ENCODE measurements around the gene FOSL2. TPM values are rescaled to one million over a fixed set of nuclear protein-coding genes. Genes with fewer than 3 reads are reported as not detected.

The FOSL2 gene
- total and polyA plus RNA-seq, 4 experiments from 2014 or later, result 4.7 to 6.7 (median 5.8) TPM

- intact Hi-C loops (cut with micrococcal nuclease), result no loop called here
- Mint-ChIP-seq H3K36me3 (peaks cover 10 to 49% of the 10 kb centered on the region in 2 donors), H3K4me1 (peaks cover 31 to 87% (median 59%) of the 10 kb centered on the region in 4 donors), H3K27me3 (no peaks in the 10 kb centered on the region), H3K4me3 (peak overlapping the region in 2 of 8 donors; percentile 34 to 37), H3K27ac (peak overlapping the region in 6 of 7 donors; percentile 25 to 85 (median 62)), H3K9me3 (peaks cover 0 to 4% (median 0%) of the 10 kb centered on the region in 8 donors)
- no peaks in the 10 kb centered on the region for H3K9me3 ChIP-seq (ENCODE audit: control insufficient read depth in 1 of 2, low read length in 2 of 2)
- DNase-seq, result peak in 1 of 5 donors; percentile 42
- CTCF ChIA-PET (ENCODE audit: partially characterized antibody), result interaction anchor here (1.9 to 2.3 kb wide), 2 partner anchors 10 to 12 kb away, joined by 6 to 7 read pairs; no protein-coding TSS in a partner anchor
- H3K4me3 ChIP-seq (ENCODE audit: low read length in 2 of 2), result no peak overlapping the region
- no peaks in the 10 kb centered on the region for H3K27me3 ChIP-seq (ENCODE audit: insufficient read depth, low read length)
- H3K36me3 ChIP-seq (ENCODE audit: insufficient read depth, low read length), result peaks cover 17% of the 10 kb centered on the region
- peaks cover 48% of the 10 kb centered on the region for H3K4me1 ChIP-seq (ENCODE audit: insufficient read depth, low read length)
- H3K27ac ChIP-seq (ENCODE audit: low read depth, low read length), result no peak overlapping the region
- POLR2A ChIA-PET (ENCODE audit: partially characterized antibody), result interaction anchor here (1.2 to 10.9 kb wide), 2 partner anchors 12 to 20 kb away, joined by 4 to 115 read pairs; partner anchors contain the start of gene FOSL2
Measured at GRCh38 chr2:28403370-28403956, 10.8 kb downstream of the FOSL2 start.

DNA sequence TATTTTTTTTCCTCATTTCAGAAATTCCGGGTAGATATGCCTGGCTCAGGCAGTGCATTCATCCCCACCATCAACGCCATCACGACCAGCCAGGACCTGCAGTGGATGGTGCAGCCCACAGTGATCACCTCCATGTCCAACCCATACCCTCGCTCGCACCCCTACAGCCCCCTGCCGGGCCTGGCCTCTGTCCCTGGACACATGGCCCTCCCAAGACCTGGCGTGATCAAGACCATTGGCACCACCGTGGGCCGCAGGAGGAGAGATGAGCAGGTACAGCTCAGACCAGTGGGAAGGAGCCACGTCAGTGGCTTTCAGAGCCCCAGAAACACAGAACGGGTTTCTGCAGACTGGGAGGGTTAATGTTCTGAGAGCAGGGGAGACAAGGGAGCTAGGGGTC lies 11.4 kb downstream of the FOSL2 start:
- no peak for DNase-seq
- H3K9me3 Mint-ChIP-seq, result peaks cover 0 to 4% (median 0%) of the 10 kb centered on the region in 8 donors
- H3K27ac Mint-ChIP-seq, result peak overlapping the region in 5 of 7 donors; percentile 4 to 85 (median 57)
- ChIA-PET POLR2A (ENCODE audit: partially characterized antibody) (interaction anchor here (1.2 to 10.9 kb wide), 2 partner anchors 12 to 19 kb away, joined by 4 to 115 read pairs; partner anchors contain the start of gene FOSL2), CTCF (ENCODE audit: partially characterized antibody) (interaction anchor here (1.9 to 2.3 kb wide), 2 partner anchors 11 to 13 kb away, joined by 6 to 7 read pairs; no protein-coding TSS in a partner anchor)
- Histone ChIP-seq H3K36me3 (ENCODE audit: insufficient read depth, low read length) (peaks cover 17% of the 10 kb centered on the region), H3K4me1 (ENCODE audit: insufficient read depth, low read length) (peaks cover 54% of the 10 kb centered on the region), H3K27me3 (ENCODE audit: insufficient read depth, low read length) (no peaks in the 10 kb centered on the region), H3K9me3 (ENCODE audit: control insufficient read depth in 1 of 2, low read length in 2 of 2) (no peaks in the 10 kb centered on the region), H3K4me3 (ENCODE audit: low read length in 2 of 2) (no peak overlapping the region), H3K27ac (ENCODE audit: low read depth, low read length) (no peak overlapping the region)
- no peaks in the 10 kb centered on the region for H3K27me3 Mint-ChIP-seq
- peak overlapping the region in 1 of 8 donors; percentile 37 for H3K4me3 Mint-ChIP-seq
- peaks cover 37 to 88% (median 65%) of the 10 kb centered on the region in 4 donors for H3K4me1 Mint-ChIP-seq
- intact Hi-C loops (cut with micrococcal nuclease), result no loop called here
- H3K36me3 Mint-ChIP-seq, result peaks cover 10 to 55% of the 10 kb centered on the region in 2 donors

DNA sequence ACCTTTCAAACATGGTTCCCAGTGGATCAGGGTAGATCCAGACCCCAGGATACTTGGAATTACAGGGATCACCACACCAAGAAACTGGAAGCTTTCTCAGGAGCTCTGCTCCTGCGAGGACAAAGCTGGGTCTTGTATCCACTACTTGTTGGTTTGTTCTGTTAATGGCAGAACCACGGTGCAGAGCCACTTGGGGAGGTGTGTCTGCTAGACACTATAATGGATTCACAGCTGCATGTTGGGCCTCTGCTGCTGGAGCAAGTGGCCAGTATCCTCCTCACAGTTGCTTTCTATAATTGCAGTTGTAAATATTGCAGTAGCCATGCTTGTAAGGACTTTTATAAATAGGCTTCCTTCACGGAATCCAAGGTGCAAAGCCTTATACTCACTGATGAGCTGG lies 12.9 kb downstream of the FOSL2 start:
- no peaks in the 10 kb centered on the region for H3K27me3 ChIP-seq (ENCODE audit: insufficient read depth, low read length)
- H3K4me1 ChIP-seq (ENCODE audit: insufficient read depth, low read length), result peaks cover 69% of the 10 kb centered on the region
- H3K36me3 ChIP-seq (ENCODE audit: insufficient read depth, low read length), result peaks cover 17% of the 10 kb centered on the region
- DNase-seq, result no peak
- ChIA-PET CTCF (ENCODE audit: partially characterized antibody) (interaction anchor here (1.7 kb wide), 1 partner anchor 9 kb away, joined by 4 read pairs; no protein-coding TSS in a partner anchor), POLR2A (ENCODE audit: partially characterized antibody) (interaction anchor here (1.0 to 10.9 kb wide), 2 partner anchors 11 to 14 kb away, joined by 3 to 115 read pairs; partner anchors contain the start of gene FOSL2)
- H3K27me3 Mint-ChIP-seq, result no peaks in the 10 kb centered on the region
- no peak overlapping the region for H3K27ac ChIP-seq (ENCODE audit: low read depth, low read length)
- peaks cover 46 to 88% (median 73%) of the 10 kb centered on the region in 4 donors for H3K4me1 Mint-ChIP-seq
- H3K9me3 Mint-ChIP-seq, result peaks cover 0 to 3% (median 0%) of the 10 kb centered on the region in 8 donors
- H3K36me3 Mint-ChIP-seq, result peaks cover 10 to 64% of the 10 kb centered on the region in 2 donors
- H3K4me3 Mint-ChIP-seq, result no peak overlapping the region
- intact Hi-C loops (cut with micrococcal nuclease), result no loop called here
- no peaks in the 10 kb centered on the region for H3K9me3 ChIP-seq (ENCODE audit: control insufficient read depth in 1 of 2, low read length in 2 of 2)
- H3K27ac Mint-ChIP-seq, result peak overlapping the region in 3 of 7 donors; percentile 12 to 96 (median 43)
- H3K4me3 ChIP-seq (ENCODE audit: low read length in 2 of 2), result no peak overlapping the region

GRCh38 chr2:28406276-28407096 lies 13.8 kb downstream of the FOSL2 start:
- intact Hi-C loops (cut with micrococcal nuclease), result no loop called here
- H3K4me1 ChIP-seq (ENCODE audit: insufficient read depth, low read length), result peaks cover 78% of the 10 kb centered on the region
- Mint-ChIP-seq H3K27ac (peak overlapping the region; percentile 87 to 100 (median 96)), H3K4me3 (peak overlapping the region; percentile 2 to 73 (median 54)), H3K27me3 (no peaks in the 10 kb centered on the region), H3K4me1 (peaks cover 53 to 91% (median 76%) of the 10 kb centered on the region in 4 donors), H3K9me3 (peaks cover 0 to 3% (median 0%) of the 10 kb centered on the region in 8 donors), H3K36me3 (peaks cover 9 to 72% of the 10 kb centered on the region in 2 donors)
- no peak overlapping the region for H3K4me3 ChIP-seq (ENCODE audit: low read length in 2 of 2)
- no peaks in the 10 kb centered on the region for H3K27me3 ChIP-seq (ENCODE audit: insufficient read depth, low read length)
- ChIA-PET POLR2A (ENCODE audit: partially characterized antibody) (interaction anchor here (0.5 to 10.9 kb wide), 4 partner anchors 12 to 22 kb away, joined by 3 to 115 read pairs (median 6); partner anchors contain the start of gene FOSL2), CTCF (ENCODE audit: partially characterized antibody) (interaction anchor here (1.7 kb wide), 1 partner anchor 10 kb away, joined by 4 read pairs; no protein-coding TSS in a partner anchor)
- peak; percentile 70 to 90 (median 75) for DNase-seq
- peaks cover 17% of the 10 kb centered on the region for H3K36me3 ChIP-seq (ENCODE audit: insufficient read depth, low read length)
- H3K9me3 ChIP-seq (ENCODE audit: control insufficient read depth in 1 of 2, low read length in 2 of 2), result no peaks in the 10 kb centered on the region
- peak overlapping the region; percentile 34 for H3K27ac ChIP-seq (ENCODE audit: low read depth, low read length)

- no peak overlapping the region for H3K4me3 ChIP-seq (ENCODE audit: low read length in 2 of 2)
- no peaks in the 10 kb centered on the region for H3K9me3 ChIP-seq (ENCODE audit: control insufficient read depth in 1 of 2, low read length in 2 of 2)
- no peaks in the 10 kb centered on the region for H3K27me3 ChIP-seq (ENCODE audit: insufficient read depth, low read length)
- DNase-seq, result no peak
- H3K9me3 Mint-ChIP-seq, result peaks cover 0 to 3% (median 0%) of the 10 kb centered on the region in 8 donors
- peaks cover 76% of the 10 kb centered on the region for H3K4me1 ChIP-seq (ENCODE audit: insufficient read depth, low read length)
- H3K27ac ChIP-seq (ENCODE audit: low read depth, low read length), result peak overlapping the region; percentile 34
- H3K4me3 Mint-ChIP-seq, result peak overlapping the region in 7 of 8 donors; percentile 46 to 73 (median 59)
- H3K36me3 ChIP-seq (ENCODE audit: insufficient read depth, low read length), result peaks cover 17% of the 10 kb centered on the region
- intact Hi-C loops (cut with micrococcal nuclease), result no loop called here
- ChIA-PET CTCF (ENCODE audit: partially characterized antibody) (interaction anchor here (0.5 to 3.4 kb wide), 3 partner anchors 12 to 268 kb away, joined by 3 to 16 read pairs (median 5); no protein-coding TSS in a partner anchor), POLR2A (ENCODE audit: partially characterized antibody) (interaction anchor here (1.5 to 10.9 kb wide), 3 partner anchors 16 to 46 kb away, joined by 3 to 115 read pairs (median 9); partner anchors contain the start of gene FOSL2)
- H3K27me3 Mint-ChIP-seq, result no peaks in the 10 kb centered on the region
- peaks cover 46 to 89% (median 70%) of the 10 kb centered on the region in 4 donors for H3K4me1 Mint-ChIP-seq
- peak overlapping the region; percentile 87 to 100 (median 96) for H3K27ac Mint-ChIP-seq
- H3K36me3 Mint-ChIP-seq, result peaks cover 6 to 76% of the 10 kb centered on the region in 2 donors
Measured at GRCh38 chr2:28407131-28407975, 14.7 kb downstream of the FOSL2 start.

Measured in CD4-positive, alpha-beta memory T cell (primary cell).